ENCODE measurements around the gene OR52R1. TPM values are rescaled to one million over a fixed set of nuclear protein-coding genes. Genes with fewer than 3 reads are reported as not detected.

The OR52R1 gene
- polyA plus RNA-seq, 10 donors: not detected

Other genes with a start within 250 kb of the OR52R1 start
- not detected for gene OR52I2, start 222.6 kb downstream of the OR52R1 start, polyA plus RNA-seq (ENCODE audit: insufficient read length in 10 of 10)
- under 1 TPM in 2 of 10 donors, not detected in 8; 0.04 to 0.08 TPM for gene OR52I1, start 210.3 kb downstream of the OR52R1 start, polyA plus RNA-seq (ENCODE audit: insufficient read length in 10 of 10)
- gene TRIM68, start 196.1 kb downstream of the OR52R1 start, polyA plus RNA-seq (ENCODE audit: insufficient read length in 10 of 10): 10 to 100 TPM in 1 of 10 donors, 1 to 10 TPM in 9; 5.7 to 10.1 (median 8.3) TPM
- not detected for gene OR51D1, start 166.9 kb downstream of the OR52R1 start, polyA plus RNA-seq (ENCODE audit: insufficient read length in 10 of 10)
- 1 to 10 TPM; 1.8 to 3.8 (median 2.4) TPM for gene OR51E1, start 160.4 kb downstream of the OR52R1 start, polyA plus RNA-seq (ENCODE audit: insufficient read length in 10 of 10)
- gene OR51E2, start 106.5 kb downstream of the OR52R1 start, polyA plus RNA-seq (ENCODE audit: insufficient read length in 10 of 10): 1 to 10 TPM in 4 of 10 donors, under 1 TPM in 6; 0.50 to 1.9 (median 0.95) TPM
- gene MMP26, start 99.6 kb downstream of the OR52R1 start, polyA plus RNA-seq (ENCODE audit: insufficient read length in 10 of 10): not detected
- not detected for gene OR51F1, start 34.4 kb downstream of the OR52R1 start, polyA plus RNA-seq (ENCODE audit: insufficient read length in 10 of 10)
- gene OR51F2, start 16.9 kb upstream of the OR52R1 start, polyA plus RNA-seq (ENCODE audit: insufficient read length in 10 of 10): not detected
- not detected for gene OR51S1, start 44.8 kb upstream of the OR52R1 start, polyA plus RNA-seq (ENCODE audit: insufficient read length in 10 of 10)
- not detected for gene OR51T1, start 77.5 kb upstream of the OR52R1 start, polyA plus RNA-seq (ENCODE audit: insufficient read length in 10 of 10)
- not detected for gene OR51A7, start 99.4 kb upstream of the OR52R1 start, polyA plus RNA-seq (ENCODE audit: insufficient read length in 10 of 10)
- gene OR51G2, start 115.0 kb upstream of the OR52R1 start, polyA plus RNA-seq (ENCODE audit: insufficient read length in 10 of 10): not detected
- not detected for gene OR51G1, start 120.0 kb upstream of the OR52R1 start, polyA plus RNA-seq (ENCODE audit: insufficient read length in 10 of 10)
- gene OR51A4, start 143.2 kb upstream of the OR52R1 start, polyA plus RNA-seq (ENCODE audit: insufficient read length in 10 of 10): not detected
- not detected for gene OR51A2, start 151.3 kb upstream of the OR52R1 start, polyA plus RNA-seq (ENCODE audit: insufficient read length in 10 of 10)
- not detected for gene OR51L1, start 190.5 kb upstream of the OR52R1 start, polyA plus RNA-seq (ENCODE audit: insufficient read length in 10 of 10)
- not detected for gene OR52J3, start 242.1 kb upstream of the OR52R1 start, polyA plus RNA-seq (ENCODE audit: insufficient read length in 10 of 10)